A549 (cell line): ENCODE results near the gene ANKRD24.

ENCODE experiments used
- CBX8 ChIP-seq: fragments of 200-600 bp; sonication (generic); IDR thresholded peaks from 2 replicates; pipeline ENCODE4 v1.6.1; 2016
- CTCF ChIP-seq: fragments of >200 bp; sonication (Bioruptor Twin); formaldehyde crosslinking; IDR thresholded peaks from 3 replicates; pipeline ENCODE4 v1.5.1; 2016
- POLR2A ChIP-seq: IDR thresholded peaks from 2 replicates; pipeline ENCODE4 v1.6.1; 2012; ENCODE audit warnings: mild to moderate bottlenecking, low read length

GRCh38 chr19:4199699-4200293 is 17.3 kb downstream of the ANKRD24 start:
- TF ChIP-seq CTCF (peak; percentile 35), POLR2A (no peak), CBX8 (no peak)
